Prostate gland (tissue), 2 donors: ENCODE data around the gene IKZF1. TPM values are rescaled to one million over a fixed set of nuclear protein-coding genes. Genes with fewer than 3 reads are reported as not detected.
A peak's percentile ranks its signal among the peaks of the same experiment; 100 is the strongest.

ENCODE experiments used
- DNase-seq: peaks from one replicate; pipeline ENCODE4 v3.0.0-alpha.2; 2019; ENCODE audit warnings: low spot score
- H3K27ac ChIP-seq, 2 donors: fragments of 200-600 bp; sonication (generic); 2 replicates each; pipeline ENCODE4 v1.5.1; 2017 to 2019
- H3K27me3 ChIP-seq: fragments of 200-600 bp; sonication (generic); replicated peaks from 2 replicates; pipeline ENCODE4 v1.5.1; 2019; ENCODE audit not compliant: insufficient read depth
- H3K36me3 ChIP-seq, 2 donors: fragments of 200-600 bp; sonication (generic); 1 replicate in 1 of 2; 2 replicates in 1 of 2; pipeline versions ENCODE4 v1.5.1 to v1.8.1; 2017 to 2019
- H3K4me1 ChIP-seq: fragments of 200-600 bp; sonication (generic); replicated peaks from 2 replicates; pipeline ENCODE4 v1.5.1; 2019
- H3K4me3 ChIP-seq, 2 donors: fragments of 200-600 bp; sonication (generic); 2 replicates each; pipeline ENCODE4 v1.5.1; 2017 to 2019
- H3K9me3 ChIP-seq: fragments of 200-600 bp; sonication (generic); 2 replicates; pipeline ENCODE4 v1.5.1; 2017
- CTCF ChIP-seq, 4 experiments: fragments of 200-600 bp in 2 of 4; fragments of 450-650 bp in 2 of 4; sonication (generic) in 2 of 4; IDR thresholded peaks; 1 replicate in 3 of 4; 2 replicates in 1 of 4; pipeline ENCODE4 v1.5.1; 2016 to 2019; ENCODE audit warnings: antibody characterized with exemption in 4 of 4, mild to moderate bottlenecking in 2 of 4, moderate library complexity in 2 of 4
- POLR2A ChIP-seq: fragments of 450-650 bp; IDR thresholded peaks from one replicate; pipeline ENCODE4 v1.6.1; 2016; ENCODE audit warnings: antibody characterized with exemption, mild to moderate bottlenecking
- POLR2AphosphoS5 ChIP-seq: sonication (generic); formaldehyde crosslinking; IDR thresholded peaks from one replicate; pipeline ENCODE4 v1.6.1; 2017; ENCODE audit warnings: antibody characterized with exemption
- WGBS: methylation state at CpG from one replicate; pipeline ENCODE4 v1.1.5; 2018; 5-methylcytosine and 5-hydroxymethylcytosine counted together
- intact Hi-C: fragments of 100-400 bp; cut with DNase I; formaldehyde crosslinking; loops from one replicate; pipeline ENCODE4 v1.14.2; 2022
- total RNA-seq, 2 donors: library from RNA; depleted of rRNA; stranded (reverse); fragments of >200 nt; gene quantifications; one replicate each; pipeline ENCODE4 v1.1.0, GENCODE V29; 2016

The IKZF1 gene
- total RNA-seq, 2 donors from 2014 or later: 2.7 to 7.7 TPM

GRCh38 chr7:50342616-50343114, 38.1 kb downstream of the IKZF1 start:
- Histone ChIP-seq H3K9me3 (no peaks in the 10 kb centered on the region), H3K4me1 (no peaks in the 10 kb centered on the region), H3K27me3 (no peaks in the 10 kb centered on the region), H3K36me3 (no peaks in the 10 kb centered on the region), H3K27ac (no peak overlapping the region), H3K4me3 (no peak overlapping the region)
- 6% methylated on average over 8 of the region's 8 CpGs for WGBS
- intact Hi-C loops: no loop called here
- TF ChIP-seq CTCF (IDR thresholded peaks at IDR 0.05) (no peak), POLR2A (no peak), POLR2AphosphoS5 (peak; percentile 16)
- DNase-seq: no peak

- TF ChIP-seq CTCF (IDR thresholded peaks at IDR 0.05) (no peak), POLR2A (no peak), POLR2AphosphoS5 (no peak)
- H3K27me3 ChIP-seq: no peaks in the 10 kb centered on the region
- DNase-seq: no peak
- H3K9me3 ChIP-seq: no peaks in the 10 kb centered on the region
- intact Hi-C loops: no loop called here
- H3K27ac ChIP-seq: no peak overlapping the region
- H3K4me3 ChIP-seq: no peak overlapping the region
- no peaks in the 10 kb centered on the region for H3K4me1 ChIP-seq
- no peaks in the 10 kb centered on the region for H3K36me3 ChIP-seq
- 36% methylated on average over 8 of the region's 8 CpGs for WGBS
Observed at GRCh38 chr7:50346545-50347497, 42.3 kb downstream of the IKZF1 start.

- intact Hi-C loops: no loop called here
- Histone ChIP-seq H3K27ac (no peak overlapping the region), H3K36me3 (no peaks in the 10 kb centered on the region), H3K4me1 (no peaks in the 10 kb centered on the region), H3K9me3 (no peaks in the 10 kb centered on the region), H3K4me3 (no peak overlapping the region), H3K27me3 (no peaks in the 10 kb centered on the region)
- 83% methylated on average over 10 of the region's 10 CpGs for WGBS
- DNase-seq: no peak
- TF ChIP-seq POLR2A: no peak
- TF ChIP-seq CTCF (IDR thresholded peaks at IDR 0.05): no peak
- no peak for TF ChIP-seq POLR2AphosphoS5
Observed at GRCh38 chr7:50347693-50348092, 43.2 kb downstream of the IKZF1 start.

GRCh38 chr7:50348469-50349162, 44.1 kb downstream of the IKZF1 start:
- Histone ChIP-seq H3K27me3 (no peaks in the 10 kb centered on the region), H3K27ac (no peak overlapping the region), H3K4me1 (no peaks in the 10 kb centered on the region), H3K9me3 (no peaks in the 10 kb centered on the region), H3K4me3 (no peak overlapping the region), H3K36me3 (no peaks in the 10 kb centered on the region)
- intact Hi-C loops: no loop called here
- TF ChIP-seq POLR2A (no peak), CTCF (IDR thresholded peaks at IDR 0.05) (no peak), POLR2AphosphoS5 (no peak)
- no peak for DNase-seq
- 97% methylated on average over 8 of the region's 8 CpGs for WGBS
